ENCODE results near the gene TMEM130. TPM values are rescaled to one million over a fixed set of nuclear protein-coding genes. Genes with fewer than 3 reads are reported as not detected.

TMEM130 gene
- total and polyA plus RNA-seq, 9 of the 15 experiments (the other 6 are each of a cell fraction or from before 2014, with no cell fraction given), result 0.07 TPM; not detected in 8

- Histone ChIP-seq H3K4me3 (peak overlapping the region; percentile 85), H3K27me3 (ENCODE audit: control insufficient read depth in 2 of 2, insufficient read depth in 2 of 2, low read length in 2 of 2) (no peaks in the 10 kb centered on the region), H3K36me3 (ENCODE audit: control insufficient read depth, insufficient read depth, low read length) (peaks cover 43% of the 10 kb centered on the region), H2AFZ (ENCODE audit: low read depth, low read length) (peak overlapping the region; percentile 93; the same call in 1 of the 2 replicates), H3K9me3 (replicated peaks; ENCODE audit: control insufficient read depth, insufficient read depth, low read depth, low read length) (no peaks in the 10 kb centered on the region), H4K20me1 (replicated peaks; ENCODE audit: control insufficient read depth, insufficient read depth, low read length) (peaks cover 10% of the 10 kb centered on the region; the same call in 1 of the 2 replicates), H3K9me1 (ENCODE audit: control insufficient read depth, insufficient read depth, low read length) (peaks cover 4% of the 10 kb centered on the region), H3K4me1 (replicated peaks in 1 of 2; ENCODE audit: control insufficient read depth in 2 of 2, insufficient read depth in 2 of 2, low read length in 2 of 2) (peaks cover 3 to 32% of the 10 kb centered on the region in 2 experiments; a peak in 4 of 5 replicates), H3K79me2 (ENCODE audit: control insufficient read depth, insufficient read depth, low read length) (peaks cover 35% of the 10 kb centered on the region), H3K27ac (ENCODE audit: extremely low read depth, low read depth, low read length) (peak overlapping the region; percentile 94), H3K9ac (ENCODE audit: insufficient read depth in 1 of 2, low read depth in 2 of 2, low read length in 2 of 2) (peak overlapping the region; percentile 97 to 100), H3K4me2 (ENCODE audit: insufficient read depth, low read length) (peak overlapping the region; percentile 88)
- 3% methylated on average over 21 of the region's 29 CpGs for WGBS (ENCODE audit: insufficient coverage, low coverage, missing lambda C conversion rate)
- POLR2A ChIA-PET, result interaction anchor here (0.6 to 1.0 kb wide), 4 partner anchors 12 to 814 kb away, joined by 3 read pairs; no protein-coding TSS in a partner anchor
- DNase-seq (ENCODE audit: extremely low read depth in 1 of 4, low spot score in 3 of 4) (peak; percentile 41 to 68 (median 44)), FAIRE-seq (peak; percentile 77), ATAC-seq (peak; percentile 82)
- CTCF ChIA-PET (ENCODE audit: low intra/inter-chr PET ratio), result no interaction called here
- in situ Hi-C loops (cut with MboI), result no loop called here
- BruUV-seq (replicated peaks), result no TSS peak
- intact Hi-C loops (cut with micrococcal nuclease), result no loop called here
- TF ChIP-seq POLR3A (IDR thresholded peaks at IDR 0.05; ENCODE audit: borderline replicate concordance, extremely low read depth, insufficient read depth, insufficient read length) (no peak), HMBOX1 (IDR thresholded peaks at IDR 0.05) (no peak), CEBPB (tag; IDR thresholded peaks at IDR 0.05) (peak; percentile 68; the same call in 1 of the 2 replicates), TCF7 (IDR thresholded peaks at IDR 0.05; ENCODE audit: borderline replicate concordance) (no peak), KLF13 (tag; IDR thresholded peaks at IDR 0.05; ENCODE audit: borderline replicate concordance, low read depth) (no peak), MAX (CRISPR knock-in tag; IDR thresholded peaks at IDR 0.05) (peak; percentile 47; the same call in 1 of the 2 replicates), ZNF76 (CRISPR knock-in tag; IDR thresholded peaks at IDR 0.05; ENCODE audit: borderline replicate concordance) (no peak), GABPB1 (CRISPR knock-in tag; IDR thresholded peaks at IDR 0.05) (peak; percentile 73), BCLAF1 (IDR thresholded peaks at IDR 0.05; ENCODE audit: borderline replicate concordance in 1 of 2, control insufficient read depth in 1 of 2, low read depth in 2 of 2, low read length in 1 of 2) (no peak), STAT6 (CRISPR knock-in tag; IDR thresholded peaks at IDR 0.05) (no peak), TAF15 (IDR thresholded peaks at IDR 0.05; ENCODE audit: low read depth, low read length) (no peak), NR2C2 (CRISPR knock-in tag; IDR thresholded peaks at IDR 0.05) (no peak), NR2C2 (tag; IDR thresholded peaks at IDR 0.05) (peak; percentile 44), MTA2 (IDR thresholded peaks at IDR 0.05; ENCODE audit: low read depth) (no peak)
Measured at GRCh38 chr7:98879198-98879978, 9.6 kb upstream of the TMEM130 start.

All from K562 (cell line).